ENCODE measurements around the gene SYMPK.

Gene SYMPK

DNA sequence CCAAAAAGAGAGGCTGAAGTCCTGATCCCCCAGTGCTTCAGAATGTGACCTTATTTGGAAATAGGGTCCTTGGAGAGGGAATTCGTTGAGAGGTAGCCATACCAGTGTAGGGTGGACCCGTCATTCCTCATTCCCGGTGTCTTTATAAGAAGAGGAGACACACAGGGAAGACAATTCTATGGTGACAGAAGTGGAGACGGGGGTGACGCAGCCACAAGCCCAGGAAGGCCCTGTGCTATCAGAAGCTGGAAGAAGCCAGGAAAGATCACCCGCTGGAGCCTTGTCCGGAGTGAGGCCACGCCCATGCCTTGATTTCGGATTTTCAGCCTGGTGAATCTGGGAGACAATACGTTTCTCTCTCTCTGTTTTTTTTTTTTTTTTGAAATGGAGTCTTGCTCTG, 42.1 kb upstream of the SYMPK start:
- H3K4me2 ChIP-seq (ENCODE audit: low read length): no peak overlapping the region
- H3K4me3 ChIP-seq (ENCODE audit: low read length): no peak overlapping the region
- no peak overlapping the region for H3K27ac ChIP-seq (ENCODE audit: low read length)
- no peak overlapping the region for H3K9ac ChIP-seq (ENCODE audit: low read length)
- peaks cover 5% of the 10 kb centered on the region; the same call in 1 of the 2 replicates for H3K4me1 ChIP-seq (ENCODE audit: low read length)
- peaks cover 14% of the 10 kb centered on the region for H3K79me2 ChIP-seq (ENCODE audit: low read length)
- TF ChIP-seq EZH2phosphoT487 (IDR thresholded peaks at IDR 0.05; ENCODE audit: low read depth): no peak
- TF ChIP-seq, protein P1, sequence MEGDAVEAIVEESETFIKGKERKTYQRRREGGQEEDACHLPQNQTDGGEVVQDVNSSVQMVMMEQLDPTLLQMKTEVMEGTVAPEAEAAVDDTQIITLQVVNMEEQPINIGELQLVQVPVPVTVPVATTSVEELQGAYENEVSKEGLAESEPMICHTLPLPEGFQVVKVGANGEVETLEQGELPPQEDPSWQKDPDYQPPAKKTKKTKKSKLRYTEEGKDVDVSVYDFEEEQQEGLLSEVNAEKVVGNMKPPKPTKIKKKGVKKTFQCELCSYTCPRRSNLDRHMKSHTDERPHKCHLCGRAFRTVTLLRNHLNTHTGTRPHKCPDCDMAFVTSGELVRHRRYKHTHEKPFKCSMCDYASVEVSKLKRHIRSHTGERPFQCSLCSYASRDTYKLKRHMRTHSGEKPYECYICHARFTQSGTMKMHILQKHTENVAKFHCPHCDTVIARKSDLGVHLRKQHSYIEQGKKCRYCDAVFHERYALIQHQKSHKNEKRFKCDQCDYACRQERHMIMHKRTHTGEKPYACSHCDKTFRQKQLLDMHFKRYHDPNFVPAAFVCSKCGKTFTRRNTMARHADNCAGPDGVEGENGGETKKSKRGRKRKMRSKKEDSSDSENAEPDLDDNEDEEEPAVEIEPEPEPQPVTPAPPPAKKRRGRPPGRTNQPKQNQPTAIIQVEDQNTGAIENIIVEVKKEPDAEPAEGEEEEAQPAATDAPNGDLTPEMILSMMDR (IDR thresholded peaks at IDR 0.05; ENCODE audit: low read depth, low read length): no peak
- no peak overlapping the region for H2AFZ ChIP-seq (ENCODE audit: low read depth, low read length)
- H3K27me3 ChIP-seq (ENCODE audit: low read depth, low read length): no peaks in the 10 kb centered on the region
- no peaks in the 10 kb centered on the region for H3K9me3 ChIP-seq (ENCODE audit: insufficient read depth, low read length)
- H4K20me1 ChIP-seq (ENCODE audit: insufficient read depth, low read length): no peaks in the 10 kb centered on the region
- H3K36me3 ChIP-seq (replicated peaks; ENCODE audit: low read depth, low read length): peaks cover 9% of the 10 kb centered on the region

DNA sequence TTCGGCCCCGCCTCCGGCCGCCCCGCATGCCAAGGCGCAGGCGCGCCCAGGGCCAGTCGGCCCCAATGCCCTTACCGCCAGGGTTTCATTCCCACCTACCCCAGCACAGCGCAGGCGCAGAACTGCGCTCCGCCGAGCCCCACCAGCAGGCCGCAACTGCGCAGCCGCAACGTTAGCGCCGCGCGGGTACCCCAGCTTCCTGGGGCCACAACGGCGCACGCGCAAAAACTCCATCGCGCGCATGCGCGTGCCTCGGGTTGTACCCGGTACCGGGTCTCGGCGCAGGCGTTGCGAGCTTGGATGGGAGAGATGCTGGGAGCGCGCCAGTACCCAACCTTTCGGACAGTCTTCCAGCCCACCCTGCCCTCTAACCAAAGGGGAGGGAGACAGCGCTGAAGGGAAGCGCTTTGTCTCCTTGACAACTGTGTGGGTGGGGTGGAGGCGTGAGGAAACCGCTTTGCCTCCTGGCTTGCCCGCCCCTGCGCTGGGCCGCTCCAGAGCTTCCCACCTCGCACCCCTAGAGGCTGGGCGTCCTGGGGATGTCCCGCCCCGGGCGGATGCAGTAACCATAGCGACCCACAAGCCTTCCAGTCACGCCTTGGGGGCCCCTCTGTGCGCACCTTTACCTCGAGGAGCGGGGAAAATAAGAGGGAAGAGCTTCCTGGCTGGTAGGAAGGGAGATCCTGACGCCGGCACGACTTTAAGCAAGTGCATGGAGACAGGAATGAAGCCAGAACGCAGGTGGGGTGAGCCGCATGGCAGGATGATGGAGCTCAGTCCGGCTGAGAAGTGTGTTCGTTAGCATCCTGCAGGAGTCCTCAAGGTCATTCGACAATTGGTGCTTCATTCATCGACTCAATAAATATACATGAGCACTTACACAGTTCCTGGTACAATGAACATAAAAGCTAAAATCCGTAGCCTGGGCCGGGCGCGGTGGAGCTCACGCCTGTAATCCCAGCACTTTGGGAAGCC, 40.0 kb upstream of the SYMPK start:
- Histone ChIP-seq H2AFZ (ENCODE audit: low read depth, low read length) (peak overlapping the region; percentile 55), H3K4me1 (ENCODE audit: low read length) (peaks cover 5% of the 10 kb centered on the region; the same call in 1 of the 2 replicates), H3K27ac (ENCODE audit: low read length) (peak overlapping the region; percentile 61), H3K36me3 (replicated peaks; ENCODE audit: low read depth, low read length) (peaks cover 20% of the 10 kb centered on the region), H3K4me2 (ENCODE audit: low read length) (peak overlapping the region; percentile 98), H3K27me3 (ENCODE audit: low read depth, low read length) (no peaks in the 10 kb centered on the region), H4K20me1 (ENCODE audit: insufficient read depth, low read length) (no peaks in the 10 kb centered on the region), H3K9me3 (ENCODE audit: insufficient read depth, low read length) (no peaks in the 10 kb centered on the region), H3K4me3 (ENCODE audit: low read length) (peak overlapping the region; percentile 90), H3K79me2 (ENCODE audit: low read length) (peaks cover 14% of the 10 kb centered on the region), H3K9ac (ENCODE audit: low read length) (peak overlapping the region; percentile 90)
- no peak for TF ChIP-seq EZH2phosphoT487 (IDR thresholded peaks at IDR 0.05; ENCODE audit: low read depth)
- TF ChIP-seq, protein P1 (IDR thresholded peaks at IDR 0.05; ENCODE audit: low read depth, low read length): no peak

DNA sequence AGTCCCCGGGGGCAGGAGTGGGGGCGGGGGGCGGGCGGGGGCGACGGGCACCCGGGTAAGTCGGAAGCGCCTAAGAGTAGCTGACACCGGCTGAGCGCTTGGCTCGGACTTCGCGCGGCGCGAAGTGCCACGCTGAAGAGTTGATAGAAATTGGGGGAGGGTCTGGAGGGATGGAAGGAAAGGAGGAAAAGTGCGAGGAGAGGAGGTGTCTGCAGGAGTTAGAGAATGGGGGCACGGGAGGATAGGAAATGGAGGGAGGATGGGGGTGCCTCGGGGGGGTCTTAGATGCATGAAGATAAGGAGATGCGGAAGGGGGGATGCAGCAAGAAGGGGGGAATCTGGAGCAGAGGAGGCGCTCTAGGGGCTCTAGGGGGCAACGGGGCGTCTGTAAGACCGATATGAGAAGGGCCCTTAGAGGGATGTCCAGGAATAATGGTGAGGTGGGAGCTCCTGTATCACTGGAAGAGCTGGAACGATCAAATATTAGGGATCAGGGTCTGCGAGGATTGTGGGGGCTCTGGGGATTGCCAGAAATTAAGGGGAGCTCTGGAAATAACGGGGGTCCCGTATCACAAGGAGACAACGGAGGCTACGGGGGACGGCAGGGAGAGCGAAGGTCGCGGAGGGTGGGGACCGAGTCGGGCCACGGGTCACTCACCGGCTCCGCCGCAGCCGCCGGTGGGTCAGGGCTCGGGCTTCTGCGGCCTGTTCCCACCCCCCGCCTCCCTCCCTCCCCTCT, 39.1 kb upstream of the SYMPK start, which contains the start of gene MYPOP:
MYPOP (minus strand) TSS at position 702 of the 739 bp plus-strand sequence. CDS start 840 bp downstream, outside the sequence.
- Histone ChIP-seq H3K9me3 (ENCODE audit: insufficient read depth, low read length) (no peaks in the 10 kb centered on the region), H3K79me2 (ENCODE audit: low read length) (peaks cover 14% of the 10 kb centered on the region), H3K27me3 (ENCODE audit: low read depth, low read length) (no peaks in the 10 kb centered on the region), H3K4me3 (ENCODE audit: low read length) (peak within 1 kb of the TSS; percentile 90), H4K20me1 (ENCODE audit: insufficient read depth, low read length) (no peaks in the 10 kb centered on the region), H3K27ac (ENCODE audit: low read length) (peak within 1 kb of the TSS; percentile 61), H3K36me3 (replicated peaks; ENCODE audit: low read depth, low read length) (peaks cover 26% of the 10 kb centered on the region), H3K4me2 (ENCODE audit: low read length) (peak within 1 kb of the TSS; percentile 98), H2AFZ (ENCODE audit: low read depth, low read length) (peak within 1 kb of the TSS; percentile 55), H3K9ac (ENCODE audit: low read length) (peak within 1 kb of the TSS; percentile 90), H3K4me1 (ENCODE audit: low read length) (peaks cover 11% of the 10 kb centered on the region)
- TF ChIP-seq, protein P1 (IDR thresholded peaks at IDR 0.05; ENCODE audit: low read depth, low read length): no peak; the same call in 1 of the 2 replicates
- TF ChIP-seq EZH2phosphoT487 (IDR thresholded peaks at IDR 0.05; ENCODE audit: low read depth): no peak
